ENCODE data around the gene RHOT2.

RHOT2 gene

DNA sequence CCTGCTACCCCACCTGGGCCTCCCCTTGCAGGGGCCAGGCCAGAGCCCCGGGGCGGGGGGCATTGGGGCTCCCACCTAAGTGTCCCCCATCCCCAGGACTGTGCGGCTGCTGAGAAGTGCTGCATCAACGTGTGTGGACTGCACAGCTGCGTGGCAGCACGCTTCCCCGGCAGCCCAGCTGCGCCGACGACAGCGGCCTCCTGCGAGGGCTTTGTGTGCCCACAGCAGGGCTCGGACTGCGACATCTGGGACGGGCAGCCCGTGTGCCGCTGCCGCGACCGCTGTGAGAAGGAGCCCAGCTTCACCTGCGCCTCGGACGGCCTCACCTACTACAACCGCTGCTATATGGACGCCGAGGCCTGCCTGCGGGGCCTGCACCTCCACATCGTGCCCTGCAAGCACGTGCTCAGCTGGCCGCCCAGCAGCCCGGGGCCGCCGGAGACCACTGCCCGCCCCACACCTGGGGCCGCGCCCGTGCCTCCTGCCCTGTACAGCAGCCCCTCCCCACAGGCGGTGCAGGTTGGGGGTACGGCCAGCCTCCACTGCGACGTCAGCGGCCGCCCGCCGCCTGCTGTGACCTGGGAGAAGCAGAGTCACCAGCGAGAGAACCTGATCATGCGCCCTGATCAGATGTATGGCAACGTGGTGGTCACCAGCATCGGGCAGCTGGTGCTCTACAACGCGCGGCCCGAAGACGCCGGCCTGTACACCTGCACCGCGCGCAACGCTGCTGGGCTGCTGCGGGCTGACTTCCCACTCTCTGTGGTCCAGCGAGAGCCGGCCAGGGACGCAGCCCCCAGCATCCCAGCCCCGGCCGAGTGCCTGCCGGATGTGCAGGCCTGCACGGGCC lies 35.2 kb upstream of the RHOT2 start:
- no peak for DNase-seq (ENCODE audit: low spot score)

DNA sequence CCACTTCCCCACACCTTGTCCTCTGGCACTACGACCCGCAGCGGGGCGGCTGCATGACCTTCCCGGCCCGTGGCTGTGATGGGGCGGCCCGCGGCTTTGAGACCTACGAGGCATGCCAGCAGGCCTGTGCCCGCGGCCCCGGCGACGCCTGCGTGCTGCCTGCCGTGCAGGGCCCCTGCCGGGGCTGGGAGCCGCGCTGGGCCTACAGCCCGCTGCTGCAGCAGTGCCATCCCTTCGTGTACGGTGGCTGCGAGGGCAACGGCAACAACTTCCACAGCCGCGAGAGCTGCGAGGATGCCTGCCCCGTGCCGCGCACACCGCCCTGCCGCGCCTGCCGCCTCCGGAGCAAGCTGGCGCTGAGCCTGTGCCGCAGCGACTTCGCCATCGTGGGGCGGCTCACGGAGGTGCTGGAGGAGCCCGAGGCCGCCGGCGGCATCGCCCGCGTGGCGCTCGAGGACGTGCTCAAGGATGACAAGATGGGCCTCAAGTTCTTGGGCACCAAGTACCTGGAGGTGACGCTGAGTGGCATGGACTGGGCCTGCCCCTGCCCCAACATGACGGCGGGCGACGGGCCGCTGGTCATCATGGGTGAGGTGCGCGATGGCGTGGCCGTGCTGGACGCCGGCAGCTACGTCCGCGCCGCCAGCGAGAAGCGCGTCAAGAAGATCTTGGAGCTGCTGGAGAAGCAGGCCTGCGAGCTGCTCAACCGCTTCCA lies 34.4 kb upstream of the RHOT2 start:
- DNase-seq (ENCODE audit: low spot score) = no peak

DNA sequence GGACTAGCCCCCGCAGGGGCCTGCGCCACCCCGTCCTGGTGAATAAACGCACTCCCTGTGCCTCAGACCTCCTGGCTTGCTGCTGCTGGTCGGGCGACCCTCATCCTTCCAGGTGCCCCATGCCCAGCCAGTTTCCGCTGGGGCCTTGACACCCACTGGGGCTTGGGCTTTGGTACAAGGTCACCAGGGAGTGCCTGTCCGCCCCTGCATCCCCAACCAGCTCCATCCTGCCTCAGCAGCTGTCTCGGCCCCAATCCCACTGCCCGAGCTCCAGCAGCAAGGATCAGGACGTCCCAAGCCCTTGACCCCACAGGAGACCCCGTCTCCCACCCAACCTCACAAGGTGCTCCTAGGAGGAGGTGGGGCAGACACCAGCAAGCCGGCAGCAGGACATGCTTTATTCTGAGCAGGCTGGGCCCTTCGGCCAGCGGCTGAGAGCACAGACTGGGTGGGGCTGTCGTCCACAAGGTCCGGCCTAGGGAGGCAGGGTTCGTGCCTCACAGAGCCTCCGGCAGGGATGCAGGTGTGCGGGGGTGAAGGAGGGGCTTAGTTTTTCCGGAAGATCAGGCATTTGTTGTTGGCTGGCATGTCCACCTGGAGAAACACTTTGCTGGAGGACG lies 33.8 kb upstream of the RHOT2 start:
- no peak for DNase-seq (ENCODE audit: low spot score)

DNA sequence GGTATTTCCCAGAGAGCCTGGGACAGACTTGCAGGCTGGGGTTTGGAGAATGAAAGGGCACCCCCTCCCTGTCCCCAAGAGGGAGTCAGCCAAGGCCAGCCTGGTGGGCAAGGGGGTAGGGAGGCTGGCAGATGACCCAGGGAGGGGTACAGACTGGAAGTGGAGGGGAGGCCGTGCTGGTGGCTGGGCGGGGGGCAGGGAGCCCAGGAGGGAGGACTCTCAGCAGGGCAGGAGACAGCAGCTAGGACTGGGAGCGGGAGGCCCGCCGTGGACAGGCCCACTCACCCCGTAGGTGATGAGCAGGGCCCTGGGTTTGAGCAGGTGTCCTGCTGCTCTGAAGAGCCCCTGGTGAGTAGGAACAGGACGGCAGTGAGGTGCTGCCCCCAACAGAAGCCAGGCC lies 32.9 kb upstream of the RHOT2 start:
- DNase-seq (ENCODE audit: low spot score) = no peak

DNA sequence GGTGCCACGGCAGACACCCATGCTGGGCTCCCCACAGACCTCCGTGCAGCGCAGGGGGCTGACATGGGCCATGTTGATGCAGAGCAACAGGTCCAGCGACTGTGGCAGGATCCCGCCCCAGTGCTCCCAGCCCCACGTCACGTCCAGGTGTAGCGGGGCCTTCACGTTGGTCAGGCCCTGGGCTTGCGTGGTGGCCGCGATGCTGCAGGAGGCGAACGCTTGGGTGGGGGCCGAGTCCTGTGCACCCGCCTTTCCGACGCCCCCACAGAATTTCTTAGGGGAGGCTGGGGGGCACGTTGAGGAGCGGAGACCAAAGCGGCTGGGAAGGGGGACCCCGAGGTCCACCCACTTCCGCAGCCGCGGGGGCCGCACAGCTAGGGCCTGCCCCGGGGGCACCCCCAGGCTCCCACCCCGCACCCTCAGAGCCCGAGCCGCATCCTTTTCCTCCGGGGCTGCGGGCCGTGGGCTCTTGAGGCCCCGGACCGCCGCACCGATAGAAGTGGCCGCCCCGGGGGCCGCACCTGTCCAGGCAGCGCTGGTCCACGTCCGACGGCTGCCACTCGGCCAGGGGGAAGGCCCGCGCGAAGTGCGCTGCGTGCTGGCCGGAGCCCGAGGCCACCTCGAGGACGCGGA lies 32.2 kb upstream of the RHOT2 start:
- no peak for DNase-seq (ENCODE audit: low spot score)

DNA sequence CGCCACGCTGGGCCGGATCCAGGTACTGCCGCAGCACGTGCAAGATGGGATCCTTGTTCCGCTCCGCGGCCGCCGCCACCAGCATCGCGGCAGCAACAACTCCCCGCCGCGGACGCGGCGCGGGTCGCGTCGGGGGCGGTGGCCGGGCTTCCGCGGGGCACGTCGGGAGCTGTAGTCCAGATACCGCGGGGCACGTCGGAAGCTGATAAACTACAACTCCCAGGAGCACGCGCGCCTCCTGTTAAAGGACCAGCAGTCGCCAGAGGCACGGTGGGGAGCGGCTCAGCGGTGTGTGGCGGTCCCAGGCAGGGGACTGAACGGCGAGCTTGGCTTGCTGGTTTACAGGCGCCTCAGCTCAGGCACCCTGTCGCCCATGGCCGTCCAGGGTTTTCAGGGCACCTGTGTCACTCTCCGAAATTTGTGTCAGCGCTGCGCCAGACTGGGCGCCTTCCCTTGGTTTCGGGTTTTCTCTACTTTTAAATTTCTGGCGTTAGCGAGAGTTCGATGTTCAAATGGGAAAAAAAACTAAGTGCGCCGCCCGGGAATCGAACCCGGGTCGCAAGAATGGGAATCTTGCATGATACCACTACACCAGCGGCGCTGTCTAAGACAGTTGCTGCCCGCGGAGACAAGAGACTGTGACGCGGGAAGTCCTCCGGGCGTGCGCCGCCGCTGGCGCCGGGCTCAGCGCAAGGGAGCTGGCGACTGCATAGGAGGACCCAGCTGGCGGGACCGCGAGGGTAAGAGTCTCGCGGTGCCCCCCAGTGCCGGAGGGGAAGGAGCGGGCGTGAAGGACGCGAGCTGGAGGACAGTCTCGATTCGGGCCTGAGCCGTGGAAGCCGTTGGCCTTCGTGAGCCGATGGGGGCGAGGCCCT lies 31.5 kb upstream of the RHOT2 start, which contains the start of gene METTL26:
TSS of gene METTL26 (minus strand) at position 100 of the 875 bp plus-strand sequence. CDS start at position 85, 15 bp downstream.
- DNase-seq (ENCODE audit: low spot score) = peak; percentile 95

DNA sequence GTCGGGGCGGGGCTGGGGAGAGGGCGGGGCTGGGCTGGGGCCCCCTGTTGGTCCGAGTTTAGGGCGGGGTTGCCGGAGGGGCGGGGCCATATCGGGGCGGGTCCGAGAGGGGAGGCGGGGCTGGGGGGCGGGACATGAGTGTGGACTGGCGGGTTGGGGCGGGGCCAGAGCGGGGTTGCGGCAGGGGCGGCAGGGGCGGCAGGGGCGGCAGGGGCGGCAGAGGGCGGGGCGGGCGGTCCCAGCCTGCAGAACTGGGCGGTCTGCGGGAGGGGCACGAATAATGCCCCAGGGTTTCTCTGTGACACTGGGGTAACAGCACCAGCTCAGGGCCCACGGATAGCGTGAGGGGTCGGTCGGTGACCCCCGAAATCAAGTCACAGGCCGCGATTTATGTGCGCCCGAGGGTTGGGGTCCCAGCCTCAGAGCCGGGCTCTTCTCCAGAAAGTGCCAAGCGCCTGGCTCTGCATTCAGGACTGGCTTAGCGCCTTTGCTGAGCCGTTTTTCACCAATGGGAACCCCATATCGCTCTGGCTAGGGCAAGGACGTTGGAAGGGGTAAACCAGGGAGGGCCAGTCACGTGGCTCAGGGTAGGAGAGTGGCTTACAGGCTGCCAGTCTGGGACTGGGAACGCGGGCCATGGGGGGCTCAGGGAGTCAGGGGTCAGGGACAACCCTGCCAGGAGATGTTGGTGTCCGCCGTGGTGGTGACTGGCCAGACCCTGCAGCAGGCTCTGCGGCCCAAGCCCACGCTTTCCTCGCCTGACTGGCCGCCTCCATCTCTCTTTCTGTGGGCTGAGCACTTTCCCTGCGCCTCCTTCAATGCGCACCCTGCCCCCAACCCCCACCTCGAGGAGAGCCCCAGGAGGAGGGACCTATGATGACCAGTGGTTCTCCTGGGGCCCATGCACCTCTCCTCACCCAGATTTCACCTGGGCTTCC lies 30.6 kb upstream of the RHOT2 start:
- peak; percentile 99 for DNase-seq (ENCODE audit: low spot score)

DNA sequence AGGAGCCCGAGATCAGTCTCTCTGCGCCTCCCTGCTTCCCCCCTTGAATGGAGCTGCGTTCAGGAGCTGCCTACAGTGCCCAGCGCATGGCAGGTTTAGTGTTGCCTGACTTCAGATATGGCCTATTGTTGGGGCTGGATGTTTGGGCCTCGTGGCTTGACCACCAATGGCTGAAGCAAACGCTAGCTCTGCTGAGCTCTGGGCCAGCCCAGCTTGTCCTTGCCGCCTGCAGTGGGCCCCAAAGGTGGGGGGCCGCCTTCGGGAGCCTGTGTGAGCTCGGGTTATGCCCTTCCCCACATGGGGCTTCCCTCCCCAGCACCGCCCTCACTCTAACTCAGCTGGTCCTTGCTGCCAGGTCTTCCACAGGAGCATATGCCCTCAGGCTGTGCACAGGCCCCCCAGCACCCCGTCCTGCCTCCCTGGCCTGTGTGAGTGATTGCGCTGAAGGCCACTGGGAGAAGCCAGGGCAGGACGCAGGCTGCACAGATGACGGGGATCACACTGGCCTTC lies 29.8 kb upstream of the RHOT2 start:
- DNase-seq (ENCODE audit: low spot score) = no peak

DNA sequence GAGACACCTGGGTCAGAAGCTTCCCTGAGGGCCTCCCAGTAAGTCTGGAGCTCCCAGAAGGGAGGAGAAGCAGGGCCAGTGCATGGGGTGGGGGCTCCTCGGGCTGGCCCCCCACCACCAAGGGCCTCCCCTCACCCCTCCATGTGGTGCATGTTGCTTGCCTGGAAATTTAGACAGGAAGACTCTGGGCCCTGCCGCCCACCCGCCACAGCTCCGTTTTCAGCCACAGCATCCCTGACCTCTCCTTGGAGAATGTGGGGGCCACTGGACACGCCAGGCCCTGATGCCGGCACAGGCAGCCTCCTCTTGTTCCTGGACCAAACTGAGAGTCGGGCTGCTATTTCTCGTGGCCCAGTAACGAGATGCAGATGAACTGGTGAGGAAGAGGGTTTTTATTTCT lies 29.1 kb upstream of the RHOT2 start:
- no peak for DNase-seq (ENCODE audit: low spot score)

DNA sequence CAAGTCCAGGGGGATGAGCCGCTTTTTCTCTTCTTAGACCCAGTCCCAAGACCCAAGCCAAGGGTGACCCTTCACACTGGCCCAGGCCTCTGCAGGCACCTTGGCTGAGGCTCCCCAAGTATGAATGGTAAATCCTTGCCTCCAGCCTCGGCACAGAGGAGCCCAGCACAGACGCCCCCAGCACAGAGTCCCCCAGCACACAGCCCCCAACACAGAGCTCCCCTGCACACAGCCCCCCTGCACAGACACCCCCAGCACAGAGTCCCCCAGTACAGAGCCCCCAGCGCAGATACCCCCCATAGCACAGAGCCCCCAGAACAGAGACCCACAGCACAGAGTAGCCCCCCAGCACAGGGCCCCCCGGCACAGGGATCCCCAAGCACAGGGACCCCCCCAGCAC lies 27.3 kb upstream of the RHOT2 start:
- no peak for DNase-seq (ENCODE audit: low spot score)

DNA sequence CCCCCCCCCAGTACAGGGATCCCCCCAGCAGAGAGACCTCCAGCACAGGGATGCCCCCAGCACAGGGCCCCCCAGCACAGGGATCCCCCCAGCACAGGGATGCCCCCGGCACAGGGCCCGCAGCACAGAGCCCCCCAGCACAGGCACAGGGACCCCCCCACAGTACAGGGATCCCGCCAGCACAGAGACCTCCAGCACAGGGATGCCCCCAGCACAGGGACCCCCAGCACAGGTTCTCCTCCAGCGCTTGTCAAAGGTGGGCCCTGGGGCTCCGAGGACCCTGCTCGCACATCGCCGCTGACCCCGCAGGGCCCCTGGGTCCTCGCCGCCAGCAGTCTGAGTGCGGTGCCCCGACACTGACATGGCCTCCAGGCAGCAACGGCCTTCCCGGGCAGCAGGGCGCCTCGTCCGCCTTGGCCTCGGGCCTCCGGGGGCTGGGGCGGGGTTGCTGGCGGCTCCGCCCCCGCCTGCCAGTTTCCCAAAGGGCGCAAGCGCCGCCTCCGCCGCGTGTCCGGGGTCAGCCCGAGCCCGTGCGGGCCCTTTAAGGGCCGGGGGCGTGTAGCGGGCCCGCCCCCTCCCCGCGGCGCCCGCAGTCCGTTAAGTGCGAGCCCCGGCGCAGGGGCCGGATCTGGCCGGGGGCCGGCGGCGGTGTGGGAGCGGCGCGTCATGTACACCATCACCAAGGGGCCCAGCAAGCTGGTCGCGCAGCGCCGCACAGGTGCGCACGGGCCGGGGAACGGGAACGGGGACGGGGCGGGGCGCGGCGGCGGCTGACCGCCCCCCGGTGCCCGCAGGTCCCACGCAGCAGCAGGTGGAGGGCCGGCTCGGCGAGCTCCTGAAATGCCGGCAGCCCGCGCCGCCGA lies 26.4 kb upstream of the RHOT2 start, which contains the start of gene MCRIP2:
TSS of gene MCRIP2 (plus strand) at position 503 of the 863 bp plus-strand sequence. CDS start at position 667, 164 bp downstream.
- peak; percentile 67 for DNase-seq (ENCODE audit: low spot score)

DNA sequence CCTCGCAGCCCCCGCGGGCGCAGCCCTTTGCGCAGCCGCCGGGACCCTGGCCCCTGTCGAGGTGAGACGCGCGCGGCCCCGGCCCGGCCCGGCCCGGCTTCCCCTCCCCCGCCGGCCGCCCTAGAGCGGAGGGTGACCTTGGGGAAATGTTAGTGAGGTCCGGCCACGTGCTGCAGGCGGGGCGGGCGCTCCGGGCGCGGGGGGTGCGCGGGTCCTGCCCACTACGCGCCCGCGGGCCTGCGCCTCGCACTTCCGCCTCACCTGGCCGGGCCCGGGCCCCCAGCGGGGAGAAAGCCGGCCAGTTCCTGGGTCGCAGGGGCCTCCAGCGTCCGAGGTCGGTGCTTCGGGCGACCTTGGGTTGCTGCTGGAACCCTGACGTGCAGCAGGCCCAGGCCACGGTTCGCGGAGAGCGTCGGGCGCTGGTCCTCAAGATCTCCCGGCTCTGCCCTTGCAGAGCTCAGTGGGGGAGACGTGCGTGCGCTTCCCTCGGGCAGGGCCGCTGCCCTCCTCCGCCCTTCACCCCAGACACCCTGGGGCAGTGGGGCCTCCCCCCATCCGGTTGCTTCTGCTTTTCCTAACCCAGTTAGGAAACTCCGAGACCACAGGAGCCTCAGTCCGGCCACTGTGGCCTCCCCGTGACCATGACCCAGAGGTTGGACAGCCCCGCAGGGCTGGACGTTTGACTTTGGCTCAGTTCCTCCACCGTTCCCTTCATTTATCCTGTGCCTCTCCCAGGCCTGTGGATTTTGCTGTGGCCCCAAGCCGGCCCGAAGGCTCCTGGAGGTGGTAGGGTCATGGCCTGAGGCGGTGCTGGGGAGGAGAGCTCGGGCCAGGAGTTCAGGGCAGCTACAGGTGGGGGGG lies 25.5 kb upstream of the RHOT2 start:
- no peak for DNase-seq (ENCODE audit: low spot score)

DNA sequence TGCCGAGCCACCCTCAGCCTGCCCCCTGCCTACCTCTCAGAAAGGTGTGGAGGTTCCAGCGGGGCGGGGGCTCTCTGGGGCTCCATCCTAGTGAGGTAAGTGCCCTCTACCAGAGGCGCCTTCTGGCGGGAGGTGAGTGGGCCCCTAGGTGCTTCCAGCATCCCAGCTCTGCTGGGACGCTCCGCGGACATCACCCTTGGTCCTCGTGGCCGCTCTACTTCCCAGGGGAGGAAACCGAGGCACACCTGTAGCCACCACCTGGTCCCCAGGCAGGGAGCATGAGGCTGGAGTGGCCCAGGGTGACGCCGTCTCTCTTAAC lies 24.9 kb upstream of the RHOT2 start:
- DNase-seq (ENCODE audit: low spot score) = no peak

DNA sequence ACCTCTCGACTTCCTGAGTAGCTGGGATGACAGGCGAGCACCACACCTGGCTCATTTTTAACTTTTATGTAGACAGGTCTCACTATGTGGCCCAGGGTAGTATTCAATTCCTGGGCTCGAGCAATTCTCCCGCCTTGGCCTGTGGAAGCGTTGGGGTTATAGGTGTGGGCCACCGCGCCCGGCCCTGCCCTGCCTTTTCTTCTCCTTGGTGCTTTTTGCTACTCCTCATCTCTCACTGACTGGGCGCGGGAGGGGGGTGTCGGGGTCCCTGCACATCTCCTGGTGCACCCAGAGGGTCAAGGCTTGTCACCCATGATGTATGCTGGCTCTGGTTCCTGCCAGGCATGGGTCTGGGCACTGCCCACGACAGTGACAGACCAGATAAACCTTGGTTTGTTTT lies 23.4 kb upstream of the RHOT2 start:
- DNase-seq (ENCODE audit: low spot score) = no peak

DNA sequence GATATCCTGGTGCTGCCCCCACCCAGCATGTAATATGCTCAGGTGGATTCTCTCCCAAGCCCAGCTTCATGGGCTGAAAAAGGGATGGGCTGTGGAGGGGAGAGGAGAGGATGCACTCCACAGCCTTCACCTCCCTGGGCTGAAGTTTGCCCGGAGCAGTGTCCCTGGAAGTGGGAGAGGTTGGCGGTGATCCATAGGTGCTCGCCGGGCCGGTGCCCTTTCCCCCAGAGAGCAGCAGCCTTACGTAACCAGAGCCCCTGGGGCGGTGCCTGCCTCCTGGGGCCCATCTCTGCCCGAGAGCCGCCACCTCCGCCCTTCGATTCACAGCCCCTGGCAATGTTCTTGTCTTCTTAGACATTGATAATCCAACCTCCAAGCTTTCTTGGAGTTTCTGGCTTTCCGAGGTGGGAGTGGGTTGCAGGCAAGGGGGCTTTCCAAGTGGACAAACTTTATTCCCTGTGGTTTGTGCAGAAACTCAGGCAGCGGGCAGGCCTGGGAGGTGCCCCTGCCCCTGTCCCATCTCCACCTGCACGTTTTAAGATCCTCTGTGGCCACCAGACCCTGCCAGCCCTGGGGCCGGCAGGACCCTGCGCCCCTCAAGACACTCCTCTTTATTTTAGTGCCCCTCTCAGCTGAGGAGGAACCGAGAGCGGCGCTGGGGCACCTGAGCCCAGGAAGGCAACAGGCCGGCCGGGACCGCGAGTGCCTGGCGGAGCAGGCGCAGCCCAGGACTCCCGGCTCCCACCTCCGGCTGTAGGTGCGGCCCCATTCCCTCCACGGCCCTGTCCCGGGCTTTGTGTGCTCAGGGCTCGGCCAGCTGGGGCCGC lies 21.9 kb upstream of the RHOT2 start:
- no peak for DNase-seq (ENCODE audit: low spot score)

DNA sequence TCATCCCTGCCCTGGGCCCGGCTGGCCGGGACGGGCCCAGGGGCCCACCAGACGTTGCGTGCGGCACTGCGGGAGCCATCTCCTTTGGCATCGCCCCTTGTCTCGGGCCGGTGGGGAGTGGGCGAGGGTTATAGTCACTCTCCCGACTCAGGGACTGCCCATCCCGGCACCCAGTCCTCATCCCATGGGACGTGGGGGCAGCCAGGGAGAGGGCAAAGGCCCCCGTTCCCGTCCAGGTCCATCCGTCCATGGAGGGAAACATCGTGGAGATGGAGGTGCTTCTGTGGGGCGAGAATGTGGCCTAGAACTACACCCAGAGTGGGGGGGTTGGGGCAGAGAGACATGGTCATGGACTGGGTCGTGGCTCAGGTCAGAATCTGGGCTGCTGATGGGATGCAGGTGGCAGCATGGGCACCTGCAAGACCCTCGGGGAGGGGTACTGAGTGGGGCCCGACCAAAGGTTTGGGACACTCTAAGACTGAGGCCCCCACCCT lies 21.2 kb upstream of the RHOT2 start:
- DNase-seq (ENCODE audit: low spot score) = no peak
